T-helper 2 cell treated with Interferon-gamma antibody and Interleukin-4, amounts not matched to agents 100 ng/mL and 5 ng/mL, for 36 hours (primary cell): ENCODE measurements around the gene PLK5. TPM values are rescaled to one million over a fixed set of nuclear protein-coding genes. Genes with fewer than 3 reads are reported as not detected.

Experiments used
- intact Hi-C: fragments of 100-400 bp; cut with micrococcal nuclease; formaldehyde crosslinking; loops from one replicate; pipeline ENCODE4 v1.15.1; 2023
- total RNA-seq: library from RNA; stranded (reverse); gene quantifications from 2 replicates; pipeline ENCODE4 v1.2.3, GENCODE V29; 2022

Gene PLK5
- total RNA-seq, 1 donor from 2014 or later = 0.07 TPM

DNA sequence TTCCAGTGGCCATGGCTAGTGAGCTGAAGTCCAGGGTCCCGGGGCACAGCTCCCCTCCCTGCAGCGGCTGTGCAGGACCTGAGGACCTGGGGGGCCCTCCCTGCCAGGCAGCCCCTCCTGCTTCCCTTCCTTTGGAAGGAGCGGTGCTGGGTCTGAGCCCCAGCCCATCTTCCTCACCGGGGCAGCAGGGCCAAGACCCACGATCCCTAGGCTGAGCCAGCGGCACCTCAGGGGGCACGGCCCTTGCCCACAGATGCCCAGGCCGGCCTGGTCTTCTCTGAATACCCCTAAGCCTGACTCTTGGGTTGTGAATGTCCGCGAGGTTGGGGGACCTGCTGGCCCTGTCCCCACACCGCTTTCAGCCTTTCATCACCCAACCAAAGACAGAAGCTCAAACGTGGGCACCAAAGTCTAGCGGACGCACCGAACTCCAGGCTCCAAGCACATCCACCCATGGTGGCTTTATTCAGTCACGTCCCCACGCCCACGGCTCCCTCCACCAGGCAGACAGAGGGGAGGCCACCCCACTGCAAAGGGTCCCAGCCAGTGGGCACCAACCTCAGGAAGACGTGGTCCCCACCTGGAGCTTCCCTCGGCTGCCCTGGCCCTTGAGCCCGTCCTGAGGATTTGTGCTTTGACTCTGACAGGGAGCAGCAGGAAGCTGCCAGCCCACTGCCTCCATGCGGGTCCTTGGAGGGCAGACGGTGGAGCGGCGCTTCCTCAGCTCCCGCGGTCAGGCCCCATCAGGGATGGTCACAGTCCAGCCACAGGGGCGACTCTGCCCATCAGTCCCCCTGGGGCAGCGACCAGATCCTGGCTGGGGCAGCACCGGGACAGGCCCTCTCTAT lies 52.6 kb downstream of the PLK5 start:
- intact Hi-C loops = no loop called here

- intact Hi-C loops = no loop called here
Measured at GRCh38 chr19:1577090-1577928, 53.4 kb downstream of the PLK5 start.

GRCh38 chr19:1577929-1578618 lies 54.2 kb downstream of the PLK5 start:
- intact Hi-C loops = no loop called here

- intact Hi-C loops = no loop called here
Measured at GRCh38 chr19:1579222-1579621, 55.3 kb downstream of the PLK5 start.

GRCh38 chr19:1580382-1580781 lies 56.5 kb downstream of the PLK5 start:
- intact Hi-C loops = no loop called here

DNA sequence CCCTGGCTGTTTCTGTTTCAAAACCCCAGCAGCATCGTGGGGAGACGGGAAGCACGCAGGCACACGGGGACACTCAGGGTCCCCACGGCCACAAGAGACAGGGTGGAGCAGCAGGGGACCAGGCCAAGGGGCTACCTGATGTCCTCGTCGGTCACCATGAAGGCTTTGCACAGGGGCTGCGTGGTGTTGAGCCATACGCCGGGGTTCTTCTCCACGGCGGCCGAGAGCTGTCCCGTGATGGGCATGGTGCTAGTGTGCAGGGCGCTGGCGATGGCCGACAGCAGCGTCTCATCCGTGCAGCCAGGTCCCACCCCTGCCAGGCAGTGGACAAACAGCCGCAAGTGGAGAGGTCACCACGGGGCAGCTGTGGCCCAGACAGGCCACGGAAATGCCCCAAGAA lies 57.1 kb downstream of the PLK5 start:
- intact Hi-C loops = no loop called here

DNA sequence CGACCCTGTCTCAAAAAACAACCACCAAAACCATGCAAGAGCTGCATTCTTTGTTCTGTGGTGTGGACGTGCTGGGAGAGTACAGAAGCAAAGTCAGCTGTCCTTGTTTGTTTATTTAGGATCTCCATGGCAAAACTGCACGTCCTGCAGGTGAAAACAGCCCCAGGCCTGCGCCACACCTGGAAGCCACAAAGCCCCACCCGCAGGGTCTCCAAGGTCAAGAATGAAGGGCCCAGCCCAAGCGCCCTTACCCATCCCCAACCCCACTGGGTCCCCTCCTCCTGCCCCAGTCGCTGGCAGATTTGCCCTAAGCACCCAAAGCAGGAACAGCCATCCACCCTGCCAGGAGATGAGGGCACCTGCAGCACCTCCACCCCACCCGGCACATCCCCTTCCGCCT lies 58.3 kb downstream of the PLK5 start:
- intact Hi-C loops = no loop called here

DNA sequence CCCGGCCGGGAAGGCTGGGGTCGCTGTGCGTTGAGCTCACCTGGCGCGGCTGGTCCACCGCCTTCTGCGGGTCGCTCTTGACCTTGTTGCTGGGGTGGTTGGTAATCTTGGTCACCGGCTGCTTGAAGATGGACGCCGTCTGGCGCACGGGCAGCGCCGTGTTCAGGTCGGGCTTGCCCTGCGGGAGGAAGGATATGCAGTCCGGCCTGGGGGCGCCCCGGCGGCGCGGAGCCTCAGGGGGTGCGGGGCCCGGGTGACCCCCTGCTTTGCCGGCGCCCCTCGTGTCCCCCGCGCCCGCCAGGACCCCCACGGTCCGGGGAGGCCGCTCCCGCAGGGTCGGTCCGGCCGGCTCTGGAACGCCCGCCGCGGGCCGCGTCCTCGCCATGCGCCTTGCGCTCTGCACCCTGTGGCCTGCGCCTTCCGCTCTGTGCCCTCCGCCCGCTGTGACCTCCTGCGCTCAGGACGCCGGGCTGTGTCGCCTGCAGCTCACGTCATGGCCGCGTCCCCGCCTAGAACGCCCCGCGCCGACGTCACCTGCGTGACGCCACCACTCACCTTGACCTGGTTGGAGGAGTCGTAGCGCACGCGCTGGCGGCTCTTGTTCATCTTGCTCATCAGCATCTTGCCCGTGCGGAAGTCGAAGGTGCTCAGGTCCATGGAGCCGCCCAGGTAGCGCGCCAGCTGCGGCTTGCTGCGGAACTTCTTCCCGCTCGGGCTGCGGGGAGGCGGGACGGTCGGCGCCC lies 60.8 kb downstream of the PLK5 start:
- intact Hi-C loops = no loop called here

- intact Hi-C loops = no loop called here
Measured at GRCh38 chr19:1585243-1585580, 61.3 kb downstream of the PLK5 start.

Other genes with a start within 250 kb of the PLK5 start
- 57.5 and 57.8 TPM in 2 replicates for gene FAM174C, start 248.5 kb upstream of the PLK5 start, total RNA-seq
- gene EFNA2, start 238.2 kb upstream of the PLK5 start, total RNA-seq = not detected in 2 replicates
- gene NDUFS7, start 140.2 kb upstream of the PLK5 start, total RNA-seq = 92.2 and 97.5 TPM in 2 replicates
- gene GAMT, start 122.5 kb upstream of the PLK5 start, total RNA-seq = 30.9 TPM in 2 replicates
- gene DAZAP1, start 116.5 kb upstream of the PLK5 start, total RNA-seq = 239 and 250 TPM in 2 replicates
- 1,282 and 1,301 TPM in 2 replicates for gene RPS15, start 85.7 kb upstream of the PLK5 start, total RNA-seq
- gene APC2, start 74.0 kb upstream of the PLK5 start, total RNA-seq = 0.05 TPM in 2 replicates
- 42.3 and 43.3 TPM in 2 replicates for gene C19orf25, start 44.9 kb upstream of the PLK5 start, total RNA-seq
- gene PCSK4, start 33.7 kb upstream of the PLK5 start, total RNA-seq = 1.3 and 2.2 TPM in 2 replicates
- gene REEP6, start 32.9 kb upstream of the PLK5 start, total RNA-seq = 1.3 and 1.7 TPM in 2 replicates
- 5.0 and 5.4 TPM in 2 replicates for gene ADAMTSL5, start 11.1 kb upstream of the PLK5 start, total RNA-seq
- gene MEX3D, start 44.2 kb downstream of the PLK5 start, total RNA-seq = 12.0 and 12.1 TPM in 2 replicates
- 107 and 110 TPM in 2 replicates for gene MBD3, start 68.8 kb downstream of the PLK5 start, total RNA-seq
- gene UQCR11, start 81.4 kb downstream of the PLK5 start, total RNA-seq = 159 and 161 TPM in 2 replicates
- 88.1 and 88.5 TPM in 2 replicates for gene TCF3, start 128.5 kb downstream of the PLK5 start, total RNA-seq
- not detected in 2 replicates for gene ONECUT3, start 229.4 kb downstream of the PLK5 start, total RNA-seq